Tongue (tissue), 2 donors: Measurements from ENCODE around the gene CCT2. TPM values are rescaled to one million over a fixed set of nuclear protein-coding genes. Genes with fewer than 3 reads are reported as not detected.

ENCODE experiments used
- DNase-seq: peaks from one replicate; pipeline ENCODE4 v3.0.0-alpha.2; 2015
- total RNA-seq: library from RNA; depleted of rRNA; stranded (reverse); fragments of >200 nt; gene quantifications from one replicate; pipeline ENCODE4 v1.2.3, GENCODE V29; 2014

CCT2 gene
- total RNA-seq: 172 TPM

DNA sequence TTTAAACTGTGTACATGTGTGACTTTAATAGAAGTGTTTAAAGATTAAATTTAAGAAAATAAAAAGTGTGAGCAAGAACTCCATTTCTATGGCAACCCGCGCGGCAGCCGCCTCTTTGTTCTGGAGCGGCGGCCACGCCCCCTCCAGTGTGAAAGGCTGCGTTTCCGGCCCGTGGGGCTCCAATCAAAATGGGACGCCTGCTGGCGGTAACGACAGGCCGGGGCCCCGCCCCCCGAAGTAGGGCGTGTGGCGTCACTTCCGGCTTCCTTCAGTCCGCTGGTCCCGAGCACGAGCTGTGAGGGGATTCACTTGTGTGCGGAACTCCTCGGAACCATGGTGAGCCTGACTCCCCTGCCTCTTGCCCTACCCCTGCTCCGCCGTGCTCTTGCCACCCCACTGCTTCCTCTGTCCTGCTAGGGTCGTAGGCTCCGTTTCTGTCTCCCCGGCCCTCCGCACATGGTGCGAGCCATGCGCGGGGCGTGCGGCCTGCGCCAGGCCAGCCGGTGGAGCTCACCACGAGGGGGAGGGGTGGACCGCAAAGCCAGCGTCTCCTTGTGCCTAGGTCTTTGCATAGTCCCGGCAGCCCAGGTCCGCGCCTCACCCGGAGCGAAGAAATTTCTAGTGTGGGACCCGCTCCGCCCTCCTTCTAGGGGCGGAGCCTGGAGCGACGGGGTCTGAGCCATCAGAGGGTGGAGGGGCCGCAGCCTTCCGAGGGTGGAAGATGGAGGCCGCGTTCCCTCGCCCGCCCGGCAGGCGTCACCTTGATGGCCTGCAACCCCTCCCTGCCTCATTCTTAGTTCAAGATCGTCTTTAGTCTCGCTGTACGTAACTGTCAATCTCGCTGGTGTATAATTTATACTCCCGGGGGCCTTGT, at the start of gene CCT2:
TSS of gene CCT2 (plus strand) at position 271 of the 874 bp plus-strand sequence. CDS start at position 334, 63 bp downstream.
- peak; percentile 99 for DNase-seq

DNA sequence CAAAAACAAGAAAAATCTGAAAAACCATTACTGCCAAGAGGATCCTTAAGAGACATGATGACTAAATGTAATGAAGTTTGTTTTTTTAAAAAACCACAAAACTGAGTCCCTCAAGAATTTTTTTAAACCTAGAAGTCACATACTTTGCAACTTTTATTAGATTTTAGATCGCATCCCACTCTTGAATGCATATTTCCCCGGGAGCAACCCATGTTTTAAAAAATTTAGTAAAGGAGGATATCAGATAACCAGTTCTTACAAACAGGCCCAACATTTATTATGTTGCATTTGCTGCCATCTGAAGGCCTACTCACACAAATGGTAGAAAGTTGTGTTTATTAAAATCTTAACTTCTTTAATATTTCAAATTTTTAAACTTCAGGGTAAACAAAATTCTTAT, 44.3 kb upstream of the CCT2 start:
- no peak for DNase-seq

DNA sequence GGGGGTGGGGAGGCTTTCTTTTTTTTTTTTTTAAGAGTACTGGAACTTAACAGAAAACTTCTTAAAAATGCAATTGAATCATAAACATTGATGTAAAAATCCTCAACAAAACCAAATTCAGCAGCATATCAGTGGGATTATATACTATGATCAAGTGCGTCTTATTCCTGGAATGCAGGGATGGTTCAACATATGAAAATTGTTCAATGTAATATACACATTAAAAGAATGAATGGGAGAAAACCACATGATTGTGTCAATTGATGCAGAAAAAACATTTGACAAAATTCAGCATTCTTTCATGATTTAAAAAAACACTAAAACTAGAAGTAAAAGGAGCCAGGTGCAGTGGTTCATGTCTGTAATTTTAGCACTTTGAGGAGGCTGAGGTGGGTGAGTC, 41.2 kb upstream of the CCT2 start:
- no peak for DNase-seq

DNA sequence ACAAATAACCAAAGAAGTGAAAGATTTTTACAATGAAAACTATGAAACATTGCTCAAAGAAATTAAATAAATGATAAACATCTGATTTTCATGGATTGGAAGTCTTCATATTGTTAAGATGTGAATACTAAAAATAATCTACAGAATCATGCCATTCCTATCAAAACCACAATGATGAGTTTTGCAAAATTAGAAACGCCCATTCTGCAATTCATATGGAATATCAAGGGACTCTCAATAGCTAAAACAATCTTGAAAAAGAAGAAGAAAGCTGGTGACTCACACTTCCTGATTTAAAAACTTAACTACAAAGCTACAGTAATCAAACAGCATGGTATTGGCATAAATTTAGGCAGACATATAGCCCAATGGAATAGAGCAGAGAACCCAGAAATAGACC, 40.2 kb upstream of the CCT2 start:
- no peak for DNase-seq

DNA sequence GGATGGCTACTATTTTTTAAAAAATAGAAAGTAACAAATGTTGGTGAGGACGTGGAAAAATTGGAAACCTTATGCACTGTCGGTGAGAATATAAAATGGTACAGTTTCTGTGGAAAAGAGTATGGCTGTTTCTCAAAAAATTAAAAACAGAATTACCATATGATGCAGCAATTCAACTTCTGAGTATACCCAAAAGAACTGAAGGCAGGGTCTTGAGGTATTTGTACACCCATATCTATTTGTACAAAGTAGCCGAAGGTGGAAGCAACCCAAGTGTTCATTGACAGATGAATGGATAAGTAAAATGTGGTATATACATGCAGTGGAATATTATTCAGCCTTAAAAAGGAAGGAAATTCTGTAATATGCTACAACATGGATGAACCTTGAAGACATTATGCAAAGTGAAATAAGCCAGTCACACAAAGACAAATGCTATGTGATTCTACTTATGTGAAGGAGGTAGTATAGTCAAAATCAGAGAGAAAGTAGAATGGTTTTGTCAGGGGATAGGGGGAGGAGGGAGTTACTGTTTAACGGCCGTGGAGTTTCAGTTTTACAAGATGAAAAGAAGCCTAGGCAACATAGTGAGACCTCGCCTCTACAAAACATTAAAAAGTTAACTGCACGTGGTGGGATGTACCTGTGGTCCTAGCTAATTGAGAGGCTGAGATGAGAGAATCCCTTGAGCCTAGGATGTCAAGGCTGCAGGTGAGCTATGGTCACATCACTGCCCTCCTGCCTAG, 38.4 kb upstream of the CCT2 start:
- no peak for DNase-seq

DNA sequence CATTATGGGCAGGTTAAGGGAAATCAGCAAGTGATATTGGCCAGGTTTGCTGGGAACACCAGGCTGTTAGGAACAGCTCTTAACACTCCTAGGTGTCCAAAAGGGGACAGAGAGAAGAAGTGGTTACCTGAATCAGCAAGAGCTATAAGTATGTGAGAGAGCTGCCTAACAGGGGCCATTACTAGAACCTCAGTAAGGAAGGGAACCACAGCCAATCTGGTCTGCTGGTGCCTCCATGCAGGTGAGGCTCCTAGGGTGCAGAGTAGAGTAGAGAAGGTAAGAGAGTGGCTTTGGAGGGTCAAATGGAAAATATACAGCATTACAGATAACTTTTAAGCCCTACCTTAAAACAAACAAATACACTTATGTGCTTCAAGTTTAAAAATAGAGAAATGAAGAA, 36.6 kb upstream of the CCT2 start:
- no peak for DNase-seq

DNA sequence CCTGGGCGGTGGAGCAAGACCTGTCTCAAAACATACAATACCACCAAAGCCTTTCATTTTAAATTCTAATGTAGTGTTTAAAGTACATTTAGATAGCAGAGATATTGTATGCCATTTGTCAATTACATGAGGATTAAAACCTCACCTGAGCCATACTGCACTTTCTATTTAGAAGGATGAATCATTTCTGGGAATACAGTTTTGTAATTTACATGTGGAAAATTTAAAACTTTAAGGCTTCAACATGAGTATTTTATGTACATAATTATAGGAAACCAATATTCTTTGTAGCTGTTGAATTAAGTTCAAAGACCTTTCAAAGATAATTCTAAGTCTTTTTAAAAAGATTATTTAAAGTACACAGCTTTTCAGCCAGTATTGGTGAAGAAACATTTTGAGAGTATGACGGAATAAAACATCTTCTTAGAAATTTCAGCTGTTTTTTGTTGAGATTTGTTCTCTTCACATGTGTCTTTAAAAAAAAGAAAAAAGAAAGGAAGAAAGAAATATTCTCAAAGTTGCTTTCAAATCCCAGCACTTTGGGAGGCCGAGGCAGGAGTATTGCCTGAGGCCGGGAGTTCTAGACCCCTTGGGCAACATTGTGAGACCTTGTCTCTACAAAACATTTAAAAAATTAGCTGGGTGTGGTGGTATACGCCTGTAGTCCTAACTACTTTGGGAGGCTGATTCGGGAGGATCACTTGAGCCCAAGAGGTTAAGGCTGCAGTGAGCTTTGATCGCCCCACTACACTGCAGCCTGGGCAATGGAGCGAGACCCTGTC, 34.5 kb upstream of the CCT2 start:
- no peak for DNase-seq

DNA sequence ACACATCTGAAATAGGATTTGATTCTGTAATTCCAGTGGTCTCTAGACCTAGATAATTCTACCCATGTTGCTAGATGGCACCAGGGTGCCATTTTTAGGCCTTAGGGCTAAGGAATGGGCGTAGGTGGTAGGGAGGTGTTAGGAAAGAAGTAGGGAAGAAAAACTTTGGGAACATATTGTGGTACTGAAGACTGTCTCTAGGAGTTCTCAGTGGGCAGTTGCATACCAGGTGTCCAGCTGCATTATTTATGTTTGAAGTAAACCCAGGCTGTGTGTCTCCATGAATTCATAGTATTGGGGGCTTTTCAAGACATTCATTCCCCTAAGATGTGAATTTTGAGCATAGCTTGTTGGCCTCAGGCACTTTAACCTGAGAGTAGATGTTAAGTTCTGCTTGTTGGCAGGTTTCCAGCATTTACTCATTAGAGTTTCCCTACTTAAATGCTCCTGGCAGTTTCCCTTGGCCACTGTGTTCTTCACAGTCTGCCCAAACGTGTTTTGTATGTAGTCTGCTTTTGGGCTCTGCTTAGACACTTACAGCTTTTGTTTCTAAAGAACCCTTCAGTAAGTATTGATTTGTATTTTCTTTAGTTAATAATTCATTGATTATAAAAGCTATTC, 31.5 kb upstream of the CCT2 start:
- peak; percentile 44 for DNase-seq

DNA sequence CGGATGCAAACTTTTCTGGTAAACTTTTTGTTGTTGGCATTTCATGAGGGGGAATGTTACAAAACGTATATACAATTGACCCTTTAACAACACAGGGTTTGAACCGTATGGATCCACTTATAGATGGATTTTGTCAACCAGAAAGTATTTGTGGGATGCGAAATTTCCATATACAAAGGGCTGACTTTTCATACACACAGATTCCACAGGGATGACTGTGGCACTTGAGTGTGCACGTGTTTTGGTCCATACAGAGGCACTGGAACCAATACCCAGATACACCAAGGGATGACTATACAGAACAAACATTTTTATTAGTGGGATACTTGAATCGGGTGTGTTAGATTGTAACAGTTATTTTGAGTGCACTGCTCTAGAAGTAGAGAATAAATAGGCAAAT, 29.8 kb upstream of the CCT2 start:
- DNase-seq: no peak

DNA sequence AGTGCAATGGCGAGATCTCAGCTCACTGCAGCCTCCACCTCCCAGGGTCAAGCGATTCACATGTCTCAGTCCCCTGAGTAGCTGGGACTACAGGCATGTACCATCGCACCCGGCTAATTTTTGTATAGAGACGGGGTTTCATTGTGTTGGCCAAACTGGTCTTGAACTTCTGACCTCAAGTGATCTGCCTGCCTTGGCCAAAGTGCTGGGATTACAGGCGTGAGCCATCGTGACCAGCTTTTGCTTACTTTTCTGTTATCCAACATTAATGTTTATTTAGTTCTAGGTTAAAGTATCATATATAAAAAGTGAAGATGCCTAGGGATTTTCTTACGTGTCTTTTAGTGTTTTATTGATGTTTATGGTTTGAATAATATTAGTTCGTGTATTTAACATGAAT, 28.9 kb upstream of the CCT2 start:
- no peak for DNase-seq

DNA sequence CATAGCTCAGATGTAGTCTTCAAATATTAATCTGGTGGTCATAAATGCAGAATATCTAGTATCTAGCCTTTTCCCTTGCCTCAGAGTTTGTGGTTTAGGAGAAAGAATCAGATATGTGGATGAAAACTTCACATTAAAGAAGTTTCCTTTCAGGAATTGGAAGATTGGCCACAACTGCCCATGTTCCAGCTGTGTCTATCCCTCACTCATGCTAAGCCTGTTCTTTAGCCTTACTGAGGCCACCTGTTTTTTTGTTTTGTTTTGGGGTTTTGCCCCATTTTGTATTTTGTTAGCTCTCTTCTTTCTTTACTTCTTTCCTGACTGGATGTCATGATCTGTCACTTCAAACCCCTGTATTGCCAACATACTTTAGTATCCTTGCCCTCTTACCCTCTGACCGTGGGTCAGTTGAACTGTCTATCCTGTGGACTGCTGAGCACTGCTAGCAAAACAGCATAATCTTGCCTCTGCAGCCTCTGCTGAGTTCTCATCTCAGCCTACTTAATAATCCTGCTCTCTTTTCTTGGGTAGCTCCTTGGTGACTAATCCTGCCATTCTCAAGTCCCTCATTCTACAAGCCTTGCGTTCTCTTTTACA, 22.0 kb upstream of the CCT2 start:
- DNase-seq: no peak

DNA sequence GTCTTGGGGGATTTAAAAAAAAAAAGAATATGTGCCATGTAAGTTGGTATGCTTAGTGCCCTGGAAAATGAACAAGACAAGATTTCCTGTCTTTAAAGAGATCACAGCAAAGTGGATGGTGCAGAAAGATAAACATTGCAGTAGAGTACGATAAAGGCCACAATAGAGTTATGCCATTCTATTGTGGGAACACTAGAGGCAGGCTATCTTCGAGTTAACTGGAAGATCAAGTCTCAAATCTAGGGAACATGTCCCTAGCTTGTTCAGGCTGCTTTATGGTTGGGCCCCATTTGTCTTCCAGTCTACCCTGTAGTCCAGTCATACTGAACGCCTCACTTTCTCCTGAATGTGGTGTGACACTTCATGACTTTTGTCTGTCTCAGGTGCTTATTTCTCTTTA, 18.7 kb upstream of the CCT2 start:
- DNase-seq: no peak

DNA sequence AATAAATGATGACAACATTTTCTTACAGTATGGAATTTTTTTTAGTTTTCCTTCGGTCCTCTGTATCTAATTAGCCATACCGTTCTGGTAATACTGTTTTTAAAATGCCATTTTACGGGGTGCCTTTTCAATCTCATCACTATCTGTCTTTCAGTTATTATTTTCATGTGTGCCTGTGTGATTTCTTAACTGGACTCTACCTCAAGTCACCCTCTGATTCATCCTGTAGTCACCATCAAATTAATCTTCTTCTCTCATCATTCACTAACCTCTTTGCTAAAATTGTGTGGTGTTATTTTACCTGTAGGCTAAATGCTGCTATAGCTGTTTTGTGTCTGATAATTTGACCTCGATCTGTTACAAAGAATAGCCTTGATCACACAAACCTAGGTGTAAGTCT, 16.0 kb upstream of the CCT2 start:
- DNase-seq: no peak

DNA sequence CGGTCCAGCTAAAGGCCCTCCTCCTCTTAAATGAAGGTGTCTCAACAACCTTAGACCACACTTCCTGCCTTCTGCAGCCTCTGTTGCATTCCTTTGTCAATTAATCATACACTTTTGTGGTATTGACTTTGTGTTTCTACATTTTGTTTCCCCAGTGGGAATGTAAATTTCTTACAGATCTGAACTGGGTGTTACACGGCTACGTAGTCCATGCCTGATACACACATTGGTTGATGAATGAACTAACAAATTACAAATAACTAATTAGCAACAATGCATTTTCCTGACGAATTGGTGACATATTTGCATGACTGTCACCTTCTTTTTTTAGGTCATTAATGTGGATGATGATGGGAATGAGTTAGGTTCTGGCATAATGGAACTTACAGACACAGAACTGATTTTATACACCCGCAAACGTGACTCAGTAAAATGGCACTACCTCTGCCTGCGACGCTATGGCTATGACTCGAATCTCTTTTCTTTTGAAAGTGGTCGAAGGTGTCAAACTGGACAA, 15.2 kb upstream of the CCT2 start:
- no peak for DNase-seq

DNA sequence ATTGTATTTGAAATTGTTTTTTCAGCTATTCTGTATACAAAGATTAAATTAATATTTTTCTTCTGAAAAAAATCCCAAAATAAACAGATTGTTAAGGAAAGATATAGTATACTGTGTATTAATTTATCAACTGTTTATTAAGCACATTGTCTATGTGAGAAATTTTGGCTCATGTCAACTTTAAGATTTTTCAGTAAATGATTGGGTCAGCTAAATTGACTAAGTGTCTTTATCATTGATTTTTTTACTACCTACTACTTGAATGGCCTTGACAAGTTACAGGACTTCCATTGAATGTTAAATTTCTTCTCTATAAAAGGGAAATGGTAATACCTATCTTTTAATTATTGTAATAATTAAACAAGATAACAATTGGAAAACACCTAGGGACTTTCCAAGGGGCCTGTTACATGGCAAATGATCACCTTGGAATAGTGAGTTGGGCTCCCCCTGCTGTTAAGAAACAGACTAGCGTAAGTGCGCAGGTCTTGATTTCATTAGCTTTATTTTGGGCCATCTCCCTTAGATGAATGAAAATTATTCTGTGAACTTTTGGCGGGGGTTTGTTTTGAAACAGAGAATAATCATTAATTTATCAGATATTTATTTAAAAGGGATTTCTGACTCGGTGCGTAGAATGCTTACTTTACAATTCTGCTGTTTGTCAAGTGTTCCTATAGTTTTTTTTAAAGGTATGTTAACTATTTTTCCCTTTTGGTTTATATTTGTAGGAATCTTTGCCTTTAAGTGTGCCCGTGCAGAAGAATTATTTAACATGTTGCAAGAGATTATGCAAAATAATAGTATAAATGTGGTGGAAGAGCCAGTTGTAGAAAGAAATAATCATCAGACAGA, 14.5 kb upstream of the CCT2 start:
- peak; percentile 82 for DNase-seq

DNA sequence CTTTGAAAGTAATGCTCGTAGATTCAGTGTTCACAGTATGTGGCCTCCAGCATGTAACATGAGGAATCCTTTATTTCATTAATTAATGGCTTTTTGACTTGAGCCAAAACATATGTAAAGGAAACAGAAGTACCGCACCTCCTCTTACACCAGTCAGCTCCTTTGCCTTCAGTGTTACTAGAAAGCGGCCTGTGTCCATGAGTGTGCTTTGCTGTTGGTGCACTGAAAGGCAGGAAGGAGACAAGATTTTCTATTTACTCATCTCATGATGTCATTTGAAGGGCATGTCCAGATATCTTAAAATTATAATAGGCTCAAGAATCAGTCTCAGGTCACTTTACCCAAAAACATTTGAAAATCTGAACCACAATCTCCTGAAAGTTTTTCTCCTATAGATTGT, 9.9 kb upstream of the CCT2 start:
- no peak for DNase-seq

DNA sequence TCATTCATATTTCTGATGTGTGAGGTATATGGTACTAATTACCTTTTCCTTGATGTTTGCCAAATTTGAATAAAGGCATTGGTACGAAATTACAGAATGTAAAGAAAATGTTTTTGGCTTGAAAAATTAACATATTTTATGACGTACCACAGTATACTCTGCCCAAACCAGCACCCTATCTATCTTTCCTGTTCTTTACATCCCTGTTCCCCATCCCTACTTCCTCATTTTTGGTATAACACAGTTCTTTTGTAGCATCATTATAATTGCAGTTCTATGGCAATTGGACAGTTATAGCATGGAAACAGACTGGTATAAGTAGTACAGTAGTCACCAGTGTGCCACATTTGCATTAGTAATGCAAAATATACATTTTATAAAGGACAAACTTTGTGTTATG, 7.0 kb upstream of the CCT2 start:
- no peak for DNase-seq

DNA sequence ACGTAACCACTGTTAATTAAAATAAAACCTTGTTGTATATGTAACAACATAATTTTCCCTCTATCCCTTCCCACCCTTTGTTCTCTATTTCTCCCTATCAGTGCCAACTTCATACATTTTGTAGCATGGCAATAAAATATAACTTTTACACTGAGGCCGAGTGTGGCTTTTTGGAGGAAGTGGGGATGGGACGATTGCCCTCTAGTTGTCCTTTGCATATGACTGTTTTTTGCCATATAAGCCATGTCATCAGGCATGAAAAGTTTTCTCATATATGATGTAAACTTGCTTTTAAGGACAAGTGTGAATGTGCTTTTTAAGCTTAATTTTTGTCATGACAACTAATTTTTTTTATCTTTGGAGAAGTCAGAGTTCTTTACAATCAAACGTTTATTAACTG, 6.2 kb upstream of the CCT2 start:
- no peak for DNase-seq

DNA sequence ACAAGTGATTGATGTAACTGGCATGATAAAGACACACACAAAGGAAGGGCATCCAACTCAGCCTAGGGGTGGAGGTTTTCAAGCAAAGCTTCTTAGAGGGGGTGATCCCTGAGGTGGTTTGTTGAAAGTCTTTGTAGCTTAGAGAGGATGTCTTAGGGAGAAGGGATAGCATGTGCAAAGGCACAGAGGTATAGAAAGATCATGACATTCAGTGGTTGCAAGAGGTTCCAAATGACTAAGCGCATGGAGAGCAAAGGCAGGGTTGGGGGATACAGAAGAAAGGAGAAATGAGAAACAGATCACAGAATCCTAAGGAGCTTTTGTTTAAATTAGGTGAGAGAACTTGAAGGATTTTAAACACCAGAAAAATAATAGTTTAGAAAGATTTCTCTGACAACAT, 5.2 kb upstream of the CCT2 start:
- DNase-seq: no peak

DNA sequence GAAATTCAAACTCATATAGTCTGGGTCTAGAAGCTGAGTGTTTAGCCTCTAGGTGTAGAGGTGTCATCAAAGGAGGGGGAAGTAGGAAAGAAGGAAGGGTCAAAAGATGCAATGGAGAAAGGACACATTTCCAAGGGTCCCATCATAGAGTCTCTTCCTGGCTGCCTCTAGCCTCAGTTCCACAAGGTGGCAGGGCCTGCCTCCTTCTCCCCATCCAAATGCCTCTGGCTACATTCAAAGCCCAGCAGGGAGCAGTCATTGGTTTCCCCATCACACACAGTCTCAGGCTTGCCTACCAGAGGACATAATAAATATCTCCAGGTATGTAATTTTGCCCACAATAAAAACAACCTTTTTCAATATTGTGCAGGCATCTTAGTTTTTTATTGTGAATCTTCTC, 2.1 kb upstream of the CCT2 start:
- no peak for DNase-seq

DNA sequence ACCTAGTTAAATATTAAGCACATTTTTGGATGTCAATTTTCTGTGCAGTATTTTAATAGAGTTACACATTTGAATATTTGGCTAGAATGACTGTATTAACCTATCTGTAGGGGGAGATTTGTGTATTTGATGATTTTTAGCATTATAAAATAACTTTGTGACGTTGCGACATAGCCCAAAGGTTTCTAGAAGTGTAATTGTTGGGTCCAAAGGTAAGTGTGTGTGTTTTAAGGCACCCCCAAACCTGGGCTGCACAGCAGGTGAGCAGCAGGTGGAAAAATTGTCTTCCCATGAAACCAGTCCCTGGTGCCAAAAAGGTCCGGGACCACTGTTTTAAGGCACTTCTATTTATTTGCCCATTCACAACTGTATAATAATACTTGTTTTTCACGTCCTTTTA, 3.3 kb downstream of the CCT2 start:
- no peak for DNase-seq
